Mucosa of stomach (tissue), 1 donor: ENCODE results near the gene KLHDC7A.

Experiments
- H3K27me3 ChIP-seq: one replicate; pipeline ENCODE4 v1.7.0; 2013; ENCODE audit warnings: mild to moderate bottlenecking, low read length; ENCODE audit not compliant: control insufficient read depth, insufficient read depth
- H3K36me3 ChIP-seq: one replicate; pipeline ENCODE4 v1.7.0; 2013; ENCODE audit warnings: low read length; ENCODE audit not compliant: control insufficient read depth, insufficient read depth
- H3K4me1 ChIP-seq: one replicate; pipeline ENCODE4 v1.7.0; 2013; ENCODE audit warnings: mild to moderate bottlenecking, low read length; ENCODE audit not compliant: control insufficient read depth, insufficient read depth
- H3K4me3 ChIP-seq: one replicate; pipeline ENCODE4 v1.7.0; 2013; ENCODE audit warnings: low read length
- H3K9ac ChIP-seq: one replicate; pipeline ENCODE4 v1.7.0; 2013; ENCODE audit warnings: mild to moderate bottlenecking, low read length, moderate library complexity
- H3K9me3 ChIP-seq: one replicate; pipeline ENCODE4 v1.7.0; 2013; ENCODE audit warnings: mild to moderate bottlenecking, low read length, moderate library complexity; ENCODE audit not compliant: control insufficient read depth
- donor health status: Pancreatic carcinoma.

KLHDC7A gene

GRCh38 chr1:18515120-18515667 lies 34.5 kb downstream of the KLHDC7A start:
- no peaks in the 10 kb centered on the region for H3K27me3 ChIP-seq
- no peak overlapping the region for H3K9ac ChIP-seq
- no peak overlapping the region for H3K4me3 ChIP-seq
- H3K9me3 ChIP-seq: no peaks in the 10 kb centered on the region
- peaks cover 10% of the 10 kb centered on the region for H3K4me1 ChIP-seq
- H3K36me3 ChIP-seq: no peaks in the 10 kb centered on the region

- no peaks in the 10 kb centered on the region for H3K27me3 ChIP-seq
- no peak overlapping the region for H3K4me3 ChIP-seq
- H3K9ac ChIP-seq: no peak overlapping the region
- no peaks in the 10 kb centered on the region for H3K9me3 ChIP-seq
- H3K36me3 ChIP-seq: no peaks in the 10 kb centered on the region
- H3K4me1 ChIP-seq: peaks cover 10% of the 10 kb centered on the region
Observed at GRCh38 chr1:18516473-18516872, 35.7 kb downstream of the KLHDC7A start.

- H3K9me3 ChIP-seq: no peaks in the 10 kb centered on the region
- no peaks in the 10 kb centered on the region for H3K27me3 ChIP-seq
- no peak overlapping the region for H3K9ac ChIP-seq
- peaks cover 12% of the 10 kb centered on the region for H3K4me1 ChIP-seq
- H3K4me3 ChIP-seq: no peak overlapping the region
- H3K36me3 ChIP-seq: no peaks in the 10 kb centered on the region
Observed at GRCh38 chr1:18526436-18527275, 45.9 kb downstream of the KLHDC7A start.

- H3K9me3 ChIP-seq: no peaks in the 10 kb centered on the region
- H3K27me3 ChIP-seq: peaks cover under 1% of the 10 kb centered on the region
- no peak overlapping the region for H3K9ac ChIP-seq
- H3K4me3 ChIP-seq: no peak overlapping the region
- H3K4me1 ChIP-seq: peaks cover 20% of the 10 kb centered on the region
- H3K36me3 ChIP-seq: no peaks in the 10 kb centered on the region
Observed at GRCh38 chr1:18527514-18527913, 46.8 kb downstream of the KLHDC7A start.

- no peaks in the 10 kb centered on the region for H3K36me3 ChIP-seq
- H3K9me3 ChIP-seq: no peaks in the 10 kb centered on the region
- H3K27me3 ChIP-seq: peaks cover 4% of the 10 kb centered on the region
Observed at GRCh38 chr1:18527921-18528320, 47.2 kb downstream of the KLHDC7A start.

GRCh38 chr1:18528616-18529015 lies 47.9 kb downstream of the KLHDC7A start:
- Histone ChIP-seq H3K4me1 (peaks cover 31% of the 10 kb centered on the region), H3K27me3 (peaks cover 4% of the 10 kb centered on the region), H3K36me3 (no peaks in the 10 kb centered on the region), H3K9me3 (no peaks in the 10 kb centered on the region), H3K4me3 (no peak overlapping the region), H3K9ac (no peak overlapping the region)

More at GRCh38 chr1:18527921-18528320, 47.2 kb downstream of the KLHDC7A start:
- Histone ChIP-seq H3K4me3 (no peak overlapping the region), H3K4me1 (peaks cover 24% of the 10 kb centered on the region), H3K9ac (no peak overlapping the region)

- H3K4me1 ChIP-seq: peaks cover 38% of the 10 kb centered on the region
- H3K4me3 ChIP-seq: no peak overlapping the region
- H3K36me3 ChIP-seq: no peaks in the 10 kb centered on the region
- H3K9me3 ChIP-seq: no peaks in the 10 kb centered on the region
- H3K27me3 ChIP-seq: peaks cover 4% of the 10 kb centered on the region
- no peak overlapping the region for H3K9ac ChIP-seq
Observed at GRCh38 chr1:18529714-18530113, 49.0 kb downstream of the KLHDC7A start.

GRCh38 chr1:18530587-18531502 lies 50.1 kb downstream of the KLHDC7A start:
- no peaks in the 10 kb centered on the region for H3K36me3 ChIP-seq
- H3K27me3 ChIP-seq: peaks cover 4% of the 10 kb centered on the region
- no peak overlapping the region for H3K9ac ChIP-seq
- H3K4me1 ChIP-seq: peaks cover 48% of the 10 kb centered on the region
- no peak overlapping the region for H3K4me3 ChIP-seq
- no peaks in the 10 kb centered on the region for H3K9me3 ChIP-seq

- H3K4me1 ChIP-seq: peaks cover 55% of the 10 kb centered on the region
- H3K9me3 ChIP-seq: no peaks in the 10 kb centered on the region
- H3K27me3 ChIP-seq: peaks cover 4% of the 10 kb centered on the region
- H3K9ac ChIP-seq: no peak overlapping the region
- no peak overlapping the region for H3K4me3 ChIP-seq
- no peaks in the 10 kb centered on the region for H3K36me3 ChIP-seq
Observed at GRCh38 chr1:18531503-18531845, 50.7 kb downstream of the KLHDC7A start.

- peaks cover 4% of the 10 kb centered on the region for H3K27me3 ChIP-seq
- H3K9me3 ChIP-seq: no peaks in the 10 kb centered on the region
- H3K36me3 ChIP-seq: no peaks in the 10 kb centered on the region
- H3K4me1 ChIP-seq: peaks cover 55% of the 10 kb centered on the region
- no peak overlapping the region for H3K9ac ChIP-seq
- no peak overlapping the region for H3K4me3 ChIP-seq
Observed at GRCh38 chr1:18532390-18533170, 51.9 kb downstream of the KLHDC7A start.

GRCh38 chr1:18533259-18533658 lies 52.5 kb downstream of the KLHDC7A start:
- H3K9ac ChIP-seq: no peak overlapping the region
- peaks cover 4% of the 10 kb centered on the region for H3K27me3 ChIP-seq
- peaks cover 55% of the 10 kb centered on the region for H3K4me1 ChIP-seq

More at GRCh38 chr1:18533259-18533658, 52.5 kb downstream of the KLHDC7A start:
- Histone ChIP-seq H3K4me3 (no peak overlapping the region), H3K36me3 (no peaks in the 10 kb centered on the region), H3K9me3 (no peaks in the 10 kb centered on the region)
